ENCODE data around the gene BMP7. TPM values are rescaled to one million over a fixed set of nuclear protein-coding genes. Genes with fewer than 3 reads are reported as not detected.

The BMP7 gene
- total and polyA plus RNA-seq, 9 of the 15 experiments (the other 6 are each of a cell fraction or from before 2014, with no cell fraction given), result 0.18 TPM; not detected in 8

GRCh38 chr20:57147185-57147584, 119.3 kb downstream of the BMP7 start:
- in situ Hi-C loops (cut with MboI), result no loop called here
- Histone ChIP-seq H3K4me1 (replicated peaks in 1 of 2; ENCODE audit: control insufficient read depth in 2 of 2, insufficient read depth in 2 of 2, low read length in 2 of 2) (no peaks in the 10 kb centered on the region), H3K9me3 (replicated peaks; ENCODE audit: control insufficient read depth, insufficient read depth, low read depth, low read length) (no peaks in the 10 kb centered on the region), H4K20me1 (replicated peaks; ENCODE audit: control insufficient read depth, insufficient read depth, low read length) (peaks cover 5% of the 10 kb centered on the region; the same call in 1 of the 2 replicates), H3K36me3 (ENCODE audit: control insufficient read depth, insufficient read depth, low read length) (no peaks in the 10 kb centered on the region), H3K4me2 (ENCODE audit: insufficient read depth, low read length) (no peak overlapping the region), H3K9ac (ENCODE audit: insufficient read depth in 1 of 2, low read depth in 2 of 2, low read length in 2 of 2) (no peak overlapping the region), H3K27ac (ENCODE audit: extremely low read depth, low read depth, low read length) (no peak overlapping the region), H3K4me3 (no peak overlapping the region), H2AFZ (ENCODE audit: low read depth, low read length) (no peak overlapping the region), H3K79me2 (ENCODE audit: control insufficient read depth, insufficient read depth, low read length) (no peaks in the 10 kb centered on the region), H3K27me3 (ENCODE audit: control insufficient read depth in 2 of 2, insufficient read depth in 2 of 2, low read length in 2 of 2) (peaks cover 14 to 44% of the 10 kb centered on the region in 2 experiments; a peak in 4 of 5 replicates), H3K9me1 (ENCODE audit: control insufficient read depth, insufficient read depth, low read length) (no peaks in the 10 kb centered on the region)
- 0% methylated on average over 5 of the region's 5 CpGs for WGBS (ENCODE audit: insufficient coverage, low coverage, missing lambda C conversion rate)
- ChIA-PET POLR2A (interaction anchor here (0.6 kb wide), 1 partner anchor 9 kb away, joined by 3 read pairs; no protein-coding TSS in a partner anchor), CTCF (ENCODE audit: low intra/inter-chr PET ratio) (interaction anchor here (0.5 to 0.6 kb wide), 2 partner anchors 348 to 812 kb away, joined by 3 read pairs; no protein-coding TSS in a partner anchor)
- no peak for ATAC-seq
- no peak for DNase-seq (ENCODE audit: extremely low read depth in 1 of 4, low spot score in 3 of 4)
- no TSS peak for BruUV-seq (replicated peaks)
- no peak for FAIRE-seq
- intact Hi-C loops (cut with micrococcal nuclease), result no loop called here
- TF ChIP-seq ZBTB11 (CRISPR knock-in tag; IDR thresholded peaks at IDR 0.05), result peak in 1 of 3 experiments; percentile 42; a peak in 1 of 6 replicates
- no peak for TF ChIP-seq ETV5 (CRISPR knock-in tag; IDR thresholded peaks at IDR 0.05; ENCODE audit: low read depth)

Data from K562 (cell line).